HEK293T (cell line): ENCODE results near the gene ELF1.

Experiments used
- CTCF ChIA-PET: fragments of 350-600 bp; formaldehyde crosslinking; extraction: SDS; loops from one replicate; lab custom pipeline; 2021; ENCODE audit warnings: antibody characterized with exemption, inconsistent platforms; lab: Yijun Ruan, JAX
- POLR2A ChIA-PET: fragments of 350-600 bp; formaldehyde crosslinking; extraction: SDS; loops from one replicate; lab custom pipeline; 2020; ENCODE audit warnings: antibody characterized with exemption, inconsistent platforms; lab: Yijun Ruan, JAX
- DNase-seq: peaks from one replicate; pipeline ENCODE4 v3.0.0; 2012; ENCODE audit warnings: mixed read lengths; ENCODE audit errors: extremely low spot score
- ARNT ChIP-seq: fragments of 450-650 bp; IDR thresholded peaks from 2 replicates; pipeline ENCODE4 v1.6.1; 2017; ENCODE audit warnings: mild to moderate bottlenecking
- BHLHE40 ChIP-seq: fragments of 450-650 bp; IDR thresholded peaks from 2 replicates; pipeline ENCODE4 v1.6.1; 2016; ENCODE audit warnings: mild to moderate bottlenecking, moderate library complexity, borderline replicate concordance
- CTBP1 ChIP-seq: fragments of 450-650 bp; IDR thresholded peaks from 2 replicates; pipeline ENCODE4 v1.6.1; 2016; ENCODE audit warnings: borderline replicate concordance
- ELF4 ChIP-seq: fragments of 450-650 bp; IDR thresholded peaks from 2 replicates; pipeline ENCODE4 v1.6.1; 2017; ENCODE audit warnings: antibody characterized with exemption
- FOXA1 ChIP-seq: fragments of 450-650 bp; IDR thresholded peaks from 2 replicates; pipeline ENCODE4 v1.6.1; 2016; ENCODE audit warnings: mild to moderate bottlenecking
- FOXK2 ChIP-seq: fragments of 450-650 bp; IDR thresholded peaks from 2 replicates; pipeline ENCODE4 v1.6.1; 2016; ENCODE audit warnings: mild to moderate bottlenecking
- FOXM1 ChIP-seq: fragments of 450-650 bp; IDR thresholded peaks from 2 replicates; pipeline ENCODE4 v1.6.1; 2017; ENCODE audit warnings: mild to moderate bottlenecking, borderline replicate concordance
- HDGF ChIP-seq: fragments of 450-650 bp; IDR thresholded peaks from 2 replicates; pipeline ENCODE4 v1.6.1; 2017; ENCODE audit warnings: antibody characterized with exemption, borderline replicate concordance
- L3MBTL2 ChIP-seq: fragments of 450-650 bp; conservative IDR thresholded peaks from 2 replicates; pipeline ENCODE4 v1.6.1; 2016; ENCODE audit warnings: mild to moderate bottlenecking
- LEF1 ChIP-seq: fragments of 450-650 bp; IDR thresholded peaks from 2 replicates; pipeline ENCODE4 v1.6.1; 2017; ENCODE audit warnings: mild to moderate bottlenecking, borderline replicate concordance
- NFRKB ChIP-seq: fragments of 450-650 bp; IDR thresholded peaks from 2 replicates; pipeline ENCODE4 v1.6.1; 2016; ENCODE audit warnings: mild to moderate bottlenecking, moderate library complexity
- SP1 ChIP-seq: fragments of 450-650 bp; IDR thresholded peaks from 2 replicates; pipeline ENCODE4 v1.6.1; 2017
- SUZ12 ChIP-seq: fragments of 450-650 bp; IDR thresholded peaks from 2 replicates; pipeline ENCODE4 v1.6.1; 2016; ENCODE audit warnings: mild to moderate bottlenecking
- TARDBP ChIP-seq: fragments of 450-650 bp; IDR thresholded peaks from 2 replicates; pipeline ENCODE4 v1.6.1; 2016
- ZNF384 ChIP-seq: fragments of 450-650 bp; IDR thresholded peaks from 2 replicates; pipeline ENCODE4 v1.6.1; 2016
- TF ChIP-seq, protein P1 (sequence below): fragments of 450-650 bp; IDR thresholded peaks from 2 replicates; pipeline ENCODE4 v1.6.1; 2016

Gene ELF1

DNA sequence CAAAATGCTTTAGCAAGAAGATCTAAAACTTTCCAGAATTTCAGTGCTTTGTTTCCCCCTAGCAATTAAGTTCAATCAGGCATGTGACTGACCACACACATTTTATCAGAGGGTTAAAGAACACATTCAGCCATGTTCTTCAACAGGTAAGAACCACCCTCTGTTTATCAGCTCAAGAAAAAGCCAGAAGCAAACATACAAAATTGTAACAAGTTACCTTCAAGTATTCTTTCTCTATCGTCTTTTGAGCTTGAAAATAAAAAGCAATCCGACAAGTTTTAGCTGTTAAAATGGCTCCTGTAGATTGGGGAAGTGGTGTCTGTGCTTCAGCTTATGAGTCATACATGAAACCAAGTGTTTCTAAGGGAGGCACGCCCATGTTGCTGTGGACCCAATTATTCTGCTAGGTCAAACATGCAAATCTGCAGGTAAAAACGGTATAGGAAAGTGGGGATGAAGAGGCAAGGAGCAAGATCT lies at the start of gene ELF1:
Gene ELF1 (minus strand): TSS at position 306 of the 477 bp plus-strand sequence. CDS start 37,262 bp downstream, outside the sequence.
- POLR2A ChIA-PET: interaction anchor here (0.7 to 1.5 kb wide), 3 partner anchors 10 to 98 kb away, joined by 3 to 5 read pairs (median 3); no protein-coding TSS in a partner anchor
- TF ChIP-seq ARNT: no peak
- TF ChIP-seq CTBP1: no peak
- no peak for TF ChIP-seq TARDBP
- TF ChIP-seq, protein P1, sequence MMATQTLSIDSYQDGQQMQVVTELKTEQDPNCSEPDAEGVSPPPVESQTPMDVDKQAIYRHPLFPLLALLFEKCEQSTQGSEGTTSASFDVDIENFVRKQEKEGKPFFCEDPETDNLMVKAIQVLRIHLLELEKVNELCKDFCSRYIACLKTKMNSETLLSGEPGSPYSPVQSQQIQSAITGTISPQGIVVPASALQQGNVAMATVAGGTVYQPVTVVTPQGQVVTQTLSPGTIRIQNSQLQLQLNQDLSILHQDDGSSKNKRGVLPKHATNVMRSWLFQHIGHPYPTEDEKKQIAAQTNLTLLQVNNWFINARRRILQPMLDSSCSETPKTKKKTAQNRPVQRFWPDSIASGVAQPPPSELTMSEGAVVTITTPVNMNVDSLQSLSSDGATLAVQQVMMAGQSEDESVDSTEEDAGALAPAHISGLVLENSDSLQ: no peak
- CTCF ChIA-PET: no interaction called here
- peak; percentile 53 for DNase-seq

DNA sequence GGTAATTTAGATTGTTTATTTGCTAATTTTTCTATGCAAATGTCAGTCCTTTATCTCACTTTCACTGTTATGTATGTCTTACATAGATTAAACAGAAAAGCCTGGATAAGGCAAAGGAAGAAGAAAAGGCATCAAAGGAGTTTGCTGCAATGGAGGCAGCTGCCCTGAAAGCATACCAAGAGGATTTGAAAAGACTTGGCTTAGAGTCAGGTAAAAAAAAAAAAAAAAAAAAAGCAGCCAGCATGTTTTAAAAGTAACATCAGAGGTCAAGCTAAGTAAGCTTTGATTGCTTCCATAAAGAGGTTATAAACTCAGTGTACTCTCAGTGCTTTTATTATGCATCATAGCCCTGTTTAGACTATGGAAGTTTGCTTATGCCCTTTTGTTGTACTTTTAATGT lies 46.0 kb upstream of the ELF1 start:
- no peak for DNase-seq
- CTCF ChIA-PET: no interaction called here
- POLR2A ChIA-PET: no interaction called here
- TF ChIP-seq FOXA1 (no peak), NFRKB (no peak), ARNT (no peak), FOXM1 (no peak), SUZ12 (no peak), HDGF (no peak), ELF4 (no peak), ZNF384 (no peak)
- TF ChIP-seq, protein P1: no peak

- no peak for DNase-seq
- TF ChIP-seq FOXM1: no peak
- TF ChIP-seq LEF1: no peak
- no peak for TF ChIP-seq ARNT
- TF ChIP-seq HDGF: no peak
- TF ChIP-seq FOXK2: no peak
- TF ChIP-seq SP1: no peak
- no peak for TF ChIP-seq BHLHE40
- no peak for TF ChIP-seq NFRKB
- no peak for TF ChIP-seq ZNF384
- no peak for TF ChIP-seq L3MBTL2
- no peak for TF ChIP-seq SUZ12
- TF ChIP-seq ELF4: no peak
- TF ChIP-seq CTBP1: no peak
- TF ChIP-seq TARDBP: no peak
- TF ChIP-seq, protein P1: no peak
- POLR2A ChIA-PET: no interaction called here
- CTCF ChIA-PET: no interaction called here
Measured at GRCh38 chr13:41064493-41064892, 45.4 kb upstream of the ELF1 start.

DNA sequence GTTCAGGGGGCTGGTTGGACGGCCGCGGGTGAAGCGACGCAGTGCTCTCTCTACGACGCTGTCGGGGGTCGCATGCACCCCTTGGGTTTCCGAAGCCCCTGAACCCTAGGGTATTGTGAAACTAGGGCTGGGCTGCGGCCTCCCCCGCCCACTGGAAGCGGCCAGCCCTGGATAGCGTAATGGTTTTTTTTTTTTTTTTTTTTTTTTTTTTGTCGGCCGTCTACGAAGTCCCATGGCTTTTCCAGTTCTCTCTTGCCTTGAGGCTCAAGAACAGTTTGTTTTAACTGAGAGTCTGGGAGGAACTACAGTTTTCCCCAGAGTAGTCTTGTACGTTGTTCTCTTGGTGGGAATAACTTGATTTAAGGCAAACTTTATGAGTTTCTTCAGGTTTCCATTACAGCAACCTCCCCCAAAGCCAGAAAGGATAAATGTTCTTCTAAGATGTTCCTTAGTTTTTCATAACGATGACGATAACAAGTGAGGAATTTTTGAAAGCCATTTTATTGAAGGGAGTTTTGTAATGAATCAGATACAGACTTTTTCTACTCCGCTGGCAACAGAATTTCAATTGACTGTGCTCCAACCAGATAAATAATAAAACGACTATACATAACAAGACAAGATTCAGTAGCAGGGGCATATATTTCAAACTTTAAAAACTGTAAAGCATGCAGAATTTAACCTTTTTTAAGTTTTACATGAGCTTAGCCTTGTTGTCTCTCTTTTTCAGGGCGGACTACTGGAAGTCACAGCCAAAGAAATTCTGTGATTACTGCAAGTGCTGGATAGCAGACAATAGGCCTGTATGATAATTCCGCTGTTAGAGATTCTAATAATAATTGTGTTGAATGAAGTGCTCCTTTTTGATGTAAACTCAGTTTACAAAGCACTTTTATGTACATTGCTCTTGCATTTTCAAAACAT lies 43.1 kb upstream of the ELF1 start:
- ChIA-PET CTCF (no interaction called here), POLR2A (interaction anchor here (1.2 to 2.0 kb wide), 3 partner anchors 71 to 273 kb away, joined by 6 to 9 read pairs (median 6); partner anchors contain the start of genes KBTBD6 and SLC25A15)
- DNase-seq: peak; percentile 57
- no peak for TF ChIP-seq FOXM1
- TF ChIP-seq ZNF384: peak; percentile 99

GRCh38 chr13:41061075-41061913 lies 42.2 kb upstream of the ELF1 start, which contains the start of gene WBP4:
TSS of gene WBP4 (plus strand) at chr13:41061509. CDS start at chr13:41061674, 165 bp downstream.
- ChIA-PET CTCF (interaction anchor here (0.7 kb wide), 1 partner anchor 155 kb away, joined by 5 read pairs; no protein-coding TSS in a partner anchor), POLR2A (interaction anchor here (0.6 to 2.0 kb wide), 8 partner anchors 66 to 392 kb away, joined by 3 to 9 read pairs (median 4); partner anchors contain the start of genes KBTBD6 and SLC25A15)
- peak; percentile 64; the same call in 1 of the 2 replicates for TF ChIP-seq CTBP1
- no peak for TF ChIP-seq BHLHE40
- peak; percentile 8; the same call in 1 of the 2 replicates for TF ChIP-seq ELF4
- TF ChIP-seq L3MBTL2: peak; percentile 42; the same call in 1 of the 2 replicates
- TF ChIP-seq, protein P1: peak; percentile 37; the same call in 1 of the 2 replicates
- peak; percentile 81 for DNase-seq
